Measurements from ENCODE around the gene OR2F2.

OR2F2 gene

GRCh38 chr7:143934526-143935325 lies at the start of gene OR2F2:
TSS of gene OR2F2 (plus strand) at chr7:143935233. CDS start at chr7:143935233, 0 bp downstream.
- DNase-seq = no peak

- DNase-seq = no peak
Observed at GRCh38 chr7:143885951-143886350, 49.1 kb upstream of the OR2F2 start.

DNA sequence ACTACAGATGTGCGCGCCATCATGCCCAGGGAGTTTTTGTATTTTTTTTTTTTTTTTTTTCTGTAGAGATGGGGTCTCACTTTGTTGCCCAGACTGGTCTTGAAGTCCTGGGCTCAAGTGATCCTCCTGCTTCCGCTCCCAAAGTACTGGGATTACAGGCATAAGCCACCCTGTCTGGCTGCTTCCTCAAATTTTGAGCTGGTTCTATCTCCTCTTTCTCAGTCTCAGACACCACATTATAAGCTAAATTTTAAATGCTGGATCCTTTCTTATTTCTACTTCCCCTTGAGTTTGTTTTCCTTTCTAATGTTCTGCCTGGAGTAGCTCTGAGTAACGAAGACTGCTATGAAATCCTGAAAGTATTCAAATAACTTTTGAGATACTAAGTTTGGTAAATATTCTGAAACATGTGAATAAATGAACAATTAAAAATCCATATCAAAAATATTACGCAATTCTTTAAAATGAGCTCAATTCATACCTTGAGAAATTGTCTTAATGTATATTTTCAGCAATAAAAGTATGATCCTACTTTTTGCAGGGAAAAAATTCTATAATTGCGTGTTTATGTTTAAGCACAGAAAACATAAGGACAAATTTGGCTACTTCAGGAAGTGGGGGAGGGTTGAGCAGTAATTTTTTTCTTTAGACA lies 48.1 kb upstream of the OR2F2 start:
- no peak for DNase-seq

DNA sequence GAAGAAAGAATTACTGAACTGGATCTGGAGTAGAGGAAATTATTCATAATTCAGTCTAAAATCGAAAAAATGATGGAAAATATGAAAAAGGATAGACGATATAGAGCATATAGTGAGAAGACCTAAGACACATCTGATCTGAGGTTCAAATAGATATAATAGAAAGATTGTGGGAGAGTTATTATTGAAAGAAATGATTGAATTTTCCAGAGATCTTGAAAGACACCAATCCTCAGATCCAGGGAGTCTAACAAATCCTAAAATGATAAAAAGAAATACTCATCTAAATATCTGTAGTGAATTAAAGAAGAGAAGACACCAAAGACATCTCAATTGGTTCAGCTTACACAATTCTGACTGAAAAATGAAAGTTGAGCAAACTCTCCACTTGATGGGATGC lies 46.0 kb upstream of the OR2F2 start:
- no peak for DNase-seq

DNA sequence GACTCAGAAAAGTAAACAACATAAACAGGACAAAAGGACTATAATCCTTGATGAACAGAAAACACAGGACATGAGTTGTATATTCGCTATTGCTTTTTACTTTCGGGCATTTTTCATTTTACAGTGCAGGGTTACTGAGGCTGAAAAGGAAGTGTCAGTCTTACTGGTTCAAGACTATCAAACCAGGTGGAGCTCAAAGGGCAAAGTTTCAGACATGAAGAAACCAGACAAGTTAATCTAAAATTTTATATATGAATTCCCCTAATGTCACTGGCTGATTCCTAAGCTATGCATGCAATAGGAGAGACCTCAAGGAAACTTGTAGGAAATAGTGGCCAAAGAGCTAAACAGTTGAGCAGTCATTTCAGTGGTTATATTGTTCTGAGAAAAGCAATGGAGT lies 44.5 kb upstream of the OR2F2 start:
- no peak for DNase-seq

GRCh38 chr7:143891457-143891856 lies 43.6 kb upstream of the OR2F2 start:
- no peak for DNase-seq

- no peak for DNase-seq
Observed at GRCh38 chr7:143892527-143893300, 42.3 kb upstream of the OR2F2 start.

DNA sequence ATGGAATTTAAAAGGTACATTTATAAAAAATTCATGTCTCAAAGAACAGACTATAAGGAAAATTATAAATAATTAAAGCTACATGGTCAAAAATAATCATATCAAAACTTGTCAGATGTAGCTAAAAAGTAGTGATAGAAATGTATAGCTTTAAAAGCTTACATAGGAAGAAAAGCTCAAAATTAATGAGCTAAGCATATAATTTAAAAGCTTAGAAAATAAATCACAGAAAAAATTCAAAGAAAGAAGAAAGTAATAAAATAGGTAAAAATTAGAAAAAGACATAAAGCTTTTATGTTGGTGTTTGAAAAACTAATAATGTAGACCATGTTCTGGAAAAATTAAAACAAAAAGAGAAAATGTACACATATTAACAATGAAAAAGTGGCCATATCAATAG lies 38.4 kb upstream of the OR2F2 start:
- no peak for DNase-seq

DNA sequence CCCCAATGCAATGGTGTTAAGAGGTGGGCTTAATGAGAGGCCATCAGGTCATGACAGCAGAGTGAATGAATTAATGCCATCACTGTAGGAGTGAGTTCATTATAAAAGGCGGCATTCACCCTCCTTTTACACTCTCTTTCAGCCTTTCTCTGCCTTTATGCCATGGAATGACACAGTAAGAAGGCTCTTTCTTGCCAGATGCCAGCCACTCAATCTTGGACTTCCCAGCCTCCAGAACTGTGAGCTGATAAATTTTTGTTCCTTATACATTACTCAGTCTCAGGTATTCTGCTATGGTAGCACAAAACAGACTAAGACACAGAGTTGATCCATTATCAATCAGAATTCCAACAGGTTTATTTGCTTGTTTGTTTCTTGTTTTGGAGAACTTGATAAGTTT lies 36.2 kb upstream of the OR2F2 start:
- DNase-seq = no peak

- DNase-seq = no peak
Observed at GRCh38 chr7:143900230-143900766, 34.7 kb upstream of the OR2F2 start.

- no peak for DNase-seq
Observed at GRCh38 chr7:143901332-143901667, 33.7 kb upstream of the OR2F2 start.

- DNase-seq = peak; percentile 86
Observed at GRCh38 chr7:143901668-143902331, 33.2 kb upstream of the OR2F2 start, which contains the start of gene TCAF1. TSS of gene TCAF1 (minus strand) at chr7:143902176. CDS start at chr7:143876608, 25,568 bp downstream.

GRCh38 chr7:143902332-143902899 lies 32.6 kb upstream of the OR2F2 start:
- DNase-seq = no peak

- DNase-seq = no peak
Observed at GRCh38 chr7:143905509-143905908, 29.5 kb upstream of the OR2F2 start.

DNA sequence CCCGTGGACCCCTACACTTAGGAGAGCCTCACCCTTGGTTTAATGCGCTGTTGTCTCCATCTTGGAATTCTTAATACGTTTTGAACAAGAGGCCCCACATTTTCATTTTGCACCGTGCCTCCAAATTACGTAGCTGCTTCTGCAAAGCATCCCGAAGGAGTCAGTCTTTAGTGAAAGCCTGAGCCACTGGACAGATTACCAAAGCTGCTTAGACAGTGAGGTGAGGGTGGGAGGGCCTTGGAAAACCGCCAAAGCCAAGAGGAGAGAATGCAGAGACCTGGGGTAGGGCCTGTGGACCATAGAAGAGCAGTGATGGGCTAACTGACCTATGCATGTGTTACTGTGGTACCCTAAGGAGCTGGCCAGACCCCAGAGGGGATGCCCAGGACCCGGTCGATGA lies 28.9 kb upstream of the OR2F2 start:
- DNase-seq = no peak

- no peak for DNase-seq
Observed at GRCh38 chr7:143906895-143907294, 28.1 kb upstream of the OR2F2 start.

GRCh38 chr7:143908120-143908519 lies 26.9 kb upstream of the OR2F2 start:
- DNase-seq = no peak

DNA sequence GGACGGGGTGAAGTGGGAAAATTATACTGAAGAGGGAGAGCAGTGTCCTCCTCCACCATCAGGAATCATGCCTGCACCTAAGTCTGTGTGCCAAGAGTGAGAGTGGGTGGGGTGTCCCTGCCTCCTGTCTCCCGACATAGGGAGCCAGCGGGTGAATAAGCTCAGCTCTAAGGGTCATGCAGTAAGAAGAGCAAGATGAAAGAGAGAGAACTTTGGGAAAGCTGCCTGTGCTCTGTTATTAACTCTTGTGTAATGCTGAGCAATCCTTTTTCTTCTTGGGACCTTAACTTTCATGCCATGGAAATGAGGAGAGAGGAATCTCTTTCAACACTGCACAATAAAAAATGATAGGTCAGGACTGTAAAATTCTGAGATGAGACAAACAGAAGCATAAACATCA lies 25.2 kb upstream of the OR2F2 start:
- no peak for DNase-seq

DNA sequence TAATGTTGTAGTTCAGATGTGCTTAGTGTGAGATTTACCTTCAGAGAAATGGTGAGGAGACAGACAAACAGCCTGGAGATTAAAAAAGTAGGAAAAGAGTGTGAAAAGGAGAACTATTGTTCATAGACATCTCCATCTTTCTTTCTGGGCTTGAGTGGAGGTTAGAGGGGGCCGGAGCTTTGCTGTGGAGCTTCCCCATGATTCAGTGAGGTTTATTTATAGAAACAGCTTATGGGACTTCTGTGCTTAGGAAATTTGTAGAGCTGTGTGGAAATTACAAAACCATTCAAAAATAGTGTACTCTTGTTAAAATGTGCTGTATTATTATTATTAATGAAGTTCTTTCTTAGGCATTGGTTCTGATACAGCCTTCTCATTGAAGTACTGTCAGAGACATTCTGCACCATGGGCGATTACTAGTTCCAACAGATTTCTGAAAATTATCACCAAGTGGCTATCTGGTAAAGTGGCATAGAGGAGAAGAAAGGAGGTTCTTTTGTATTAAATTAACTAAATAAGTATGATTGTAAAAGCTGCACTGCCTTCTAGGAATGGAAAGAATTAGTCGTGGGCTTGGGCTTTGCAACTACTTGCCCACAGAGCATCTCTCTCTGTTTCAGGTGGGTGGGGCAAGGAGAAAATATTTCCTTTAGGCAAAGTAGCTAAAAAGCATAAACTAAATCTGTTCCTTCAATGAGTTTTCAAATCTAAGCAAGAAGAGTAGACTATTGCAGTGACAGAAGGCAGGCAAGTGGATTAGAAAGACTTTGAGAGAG lies 24.4 kb upstream of the OR2F2 start:
- DNase-seq = no peak

DNA sequence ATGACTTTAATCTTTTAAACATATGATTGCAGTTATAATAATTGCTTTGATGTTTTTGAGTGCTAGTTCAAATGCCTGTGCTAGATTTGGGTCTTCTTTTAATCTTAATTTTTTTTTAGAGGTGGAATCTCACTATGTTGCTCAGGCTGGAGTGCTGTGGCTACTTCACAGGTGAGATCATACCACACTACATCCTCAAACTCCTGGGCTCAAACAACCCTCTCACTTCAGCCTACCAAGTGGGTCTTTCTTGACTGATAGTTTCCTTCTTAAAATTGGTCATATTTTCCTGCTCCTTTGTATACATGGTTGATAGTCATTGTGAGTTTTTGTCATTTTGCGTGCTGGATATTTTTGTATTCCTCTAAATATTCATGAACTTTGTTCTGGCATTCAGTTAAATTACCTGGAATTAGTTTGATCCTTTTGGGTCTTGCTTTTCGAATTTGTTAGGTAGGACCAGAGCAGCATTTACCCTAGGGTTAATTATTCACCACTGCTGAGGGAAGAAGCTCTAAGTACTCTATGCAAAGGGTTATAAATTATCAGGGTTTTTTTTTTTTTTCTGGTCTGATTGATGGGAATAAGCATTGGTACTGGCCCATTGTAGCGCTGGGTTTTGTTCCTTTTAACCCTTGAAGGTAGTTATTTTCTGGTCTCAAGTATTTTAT lies 21.0 kb upstream of the OR2F2 start:
- DNase-seq = no peak
